ENCODE measurements around the gene SMARCD3.

DNA sequence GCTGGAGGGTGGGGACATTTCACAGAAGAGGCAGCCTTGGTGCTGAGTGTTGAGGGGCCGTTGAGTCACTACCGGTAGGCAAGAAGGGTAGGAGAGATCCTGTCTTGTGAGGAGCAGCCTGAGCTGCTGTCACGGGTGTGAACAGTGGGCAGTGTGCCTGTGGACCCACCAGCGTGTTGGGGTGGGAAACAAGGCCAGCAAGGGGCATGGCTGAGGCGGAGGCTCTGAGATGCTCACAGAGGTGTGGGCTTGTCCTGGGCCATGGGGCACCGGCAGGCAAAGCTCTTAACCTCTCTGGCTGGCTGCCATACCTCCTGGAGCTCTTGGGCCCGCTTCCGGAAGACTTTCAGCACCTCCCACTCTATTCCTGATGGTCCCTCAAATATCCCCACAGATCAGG, 33.6 kb upstream of the SMARCD3 start:
- TF ChIP-seq, protein P1, sequence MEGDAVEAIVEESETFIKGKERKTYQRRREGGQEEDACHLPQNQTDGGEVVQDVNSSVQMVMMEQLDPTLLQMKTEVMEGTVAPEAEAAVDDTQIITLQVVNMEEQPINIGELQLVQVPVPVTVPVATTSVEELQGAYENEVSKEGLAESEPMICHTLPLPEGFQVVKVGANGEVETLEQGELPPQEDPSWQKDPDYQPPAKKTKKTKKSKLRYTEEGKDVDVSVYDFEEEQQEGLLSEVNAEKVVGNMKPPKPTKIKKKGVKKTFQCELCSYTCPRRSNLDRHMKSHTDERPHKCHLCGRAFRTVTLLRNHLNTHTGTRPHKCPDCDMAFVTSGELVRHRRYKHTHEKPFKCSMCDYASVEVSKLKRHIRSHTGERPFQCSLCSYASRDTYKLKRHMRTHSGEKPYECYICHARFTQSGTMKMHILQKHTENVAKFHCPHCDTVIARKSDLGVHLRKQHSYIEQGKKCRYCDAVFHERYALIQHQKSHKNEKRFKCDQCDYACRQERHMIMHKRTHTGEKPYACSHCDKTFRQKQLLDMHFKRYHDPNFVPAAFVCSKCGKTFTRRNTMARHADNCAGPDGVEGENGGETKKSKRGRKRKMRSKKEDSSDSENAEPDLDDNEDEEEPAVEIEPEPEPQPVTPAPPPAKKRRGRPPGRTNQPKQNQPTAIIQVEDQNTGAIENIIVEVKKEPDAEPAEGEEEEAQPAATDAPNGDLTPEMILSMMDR (IDR thresholded peaks at IDR 0.05): no peak
- TF ChIP-seq POLR2A (IDR thresholded peaks at IDR 0.05): no peak

Data from thyroid gland (tissue), 4 donors.